ENCODE measurements around the gene LIFR. TPM values are rescaled to one million over a fixed set of nuclear protein-coding genes. Genes with fewer than 3 reads are reported as not detected.

The LIFR gene
- total and polyA plus RNA-seq, 2 donors (not counting 1 experiment from before 2014, with no cell fraction given), result 43.6 to 65.1 TPM

GRCh38 chr5:38494763-38495162 is 61.7 kb downstream of the LIFR start:
- H3K4me1 ChIP-seq (ENCODE audit: control insufficient read depth, extremely low read depth, insufficient read depth, low read length), result no peaks in the 10 kb centered on the region
- no peaks in the 10 kb centered on the region for H3K79me2 ChIP-seq (ENCODE audit: control insufficient read depth, insufficient read depth, low read length)
- no peaks in the 10 kb centered on the region for H3K27me3 ChIP-seq (ENCODE audit: control insufficient read depth, insufficient read depth, low read length)
- DNase-seq (ENCODE audit: low read depth in 2 of 2), result no peak
- H3K4me2 ChIP-seq (ENCODE audit: extremely low read depth, insufficient read depth, low read length), result no peak overlapping the region
- TF ChIP-seq EZH2 (IDR thresholded peaks at IDR 0.05; ENCODE audit: low read length, missing control alignments) (no peak), CTCF (conservative IDR thresholded peaks at IDR 0.05 in 1 of 2, IDR thresholded peaks at IDR 0.05 in 1 of 2; ENCODE audit: low read depth in 1 of 2, low read length in 2 of 2) (no peak)
- H4K20me1 ChIP-seq (ENCODE audit: control insufficient read depth, extremely low read depth, insufficient read depth, low read length), result no peaks in the 10 kb centered on the region
- no peak overlapping the region for H2AFZ ChIP-seq (ENCODE audit: low read length)
- H3K9ac ChIP-seq (ENCODE audit: insufficient read depth, low read length), result no peak overlapping the region
- no peak overlapping the region for H3K4me3 ChIP-seq (replicated peaks in 1 of 4; ENCODE audit: control extremely low read depth in 1 of 4, insufficient read depth in 1 of 4, low read depth in 3 of 4, low read length in 4 of 4)
- peaks cover 5% of the 10 kb centered on the region for H3K36me3 ChIP-seq (ENCODE audit: control insufficient read depth, insufficient read depth, low read length)
- H3K27ac ChIP-seq (ENCODE audit: insufficient read depth, low read length), result no peak overlapping the region
- no peaks in the 10 kb centered on the region for H3K9me3 ChIP-seq (ENCODE audit: control insufficient read depth, insufficient read depth, low read depth, low read length)

- no peak overlapping the region for H3K4me3 ChIP-seq (replicated peaks in 1 of 4; ENCODE audit: control extremely low read depth in 1 of 4, insufficient read depth in 1 of 4, low read depth in 3 of 4, low read length in 4 of 4)
Observed at GRCh38 chr5:38494175-38494574, 62.3 kb downstream of the LIFR start.

GRCh38 chr5:38483805-38484398 is 72.5 kb downstream of the LIFR start:
- Histone ChIP-seq H3K9ac (ENCODE audit: insufficient read depth, low read length) (no peak overlapping the region), H4K20me1 (ENCODE audit: control insufficient read depth, extremely low read depth, insufficient read depth, low read length) (no peaks in the 10 kb centered on the region), H3K4me3 (replicated peaks in 1 of 4; ENCODE audit: control extremely low read depth in 1 of 4, insufficient read depth in 1 of 4, low read depth in 3 of 4, low read length in 4 of 4) (no peak overlapping the region), H3K27ac (ENCODE audit: insufficient read depth, low read length) (no peak overlapping the region), H2AFZ (ENCODE audit: low read length) (no peak overlapping the region), H3K79me2 (ENCODE audit: control insufficient read depth, insufficient read depth, low read length) (no peaks in the 10 kb centered on the region), H3K4me1 (ENCODE audit: control insufficient read depth, extremely low read depth, insufficient read depth, low read length) (no peaks in the 10 kb centered on the region), H3K4me2 (ENCODE audit: extremely low read depth, insufficient read depth, low read length) (no peak overlapping the region), H3K9me3 (ENCODE audit: control insufficient read depth, insufficient read depth, low read depth, low read length) (no peaks in the 10 kb centered on the region), H3K36me3 (ENCODE audit: control insufficient read depth, insufficient read depth, low read length) (peaks cover 8% of the 10 kb centered on the region), H3K27me3 (ENCODE audit: control insufficient read depth, insufficient read depth, low read length) (no peaks in the 10 kb centered on the region)
- no peak for DNase-seq (ENCODE audit: low read depth in 2 of 2)
- TF ChIP-seq CTCF (conservative IDR thresholded peaks at IDR 0.05 in 1 of 2, IDR thresholded peaks at IDR 0.05 in 1 of 2; ENCODE audit: low read depth in 1 of 2, low read length in 2 of 2) (peak in 1 of 2 donors; percentile 3), EZH2 (IDR thresholded peaks at IDR 0.05; ENCODE audit: low read length, missing control alignments) (no peak)

More at GRCh38 chr5:38494175-38494574, 62.3 kb downstream of the LIFR start:
- no peak for TF ChIP-seq CTCF (conservative IDR thresholded peaks at IDR 0.05 in 1 of 2, IDR thresholded peaks at IDR 0.05 in 1 of 2; ENCODE audit: low read depth in 1 of 2, low read length in 2 of 2)
- no peak for TF ChIP-seq EZH2 (IDR thresholded peaks at IDR 0.05; ENCODE audit: low read length, missing control alignments)
- H3K4me1 ChIP-seq (ENCODE audit: control insufficient read depth, extremely low read depth, insufficient read depth, low read length), result no peaks in the 10 kb centered on the region
- H3K27ac ChIP-seq (ENCODE audit: insufficient read depth, low read length), result no peak overlapping the region
- no peaks in the 10 kb centered on the region for H4K20me1 ChIP-seq (ENCODE audit: control insufficient read depth, extremely low read depth, insufficient read depth, low read length)
- no peaks in the 10 kb centered on the region for H3K9me3 ChIP-seq (ENCODE audit: control insufficient read depth, insufficient read depth, low read depth, low read length)
- no peak overlapping the region for H2AFZ ChIP-seq (ENCODE audit: low read length)
- H3K36me3 ChIP-seq (ENCODE audit: control insufficient read depth, insufficient read depth, low read length), result peaks cover 4% of the 10 kb centered on the region
- no peak for DNase-seq (ENCODE audit: low read depth in 2 of 2)
- no peaks in the 10 kb centered on the region for H3K27me3 ChIP-seq (ENCODE audit: control insufficient read depth, insufficient read depth, low read length)
- no peaks in the 10 kb centered on the region for H3K79me2 ChIP-seq (ENCODE audit: control insufficient read depth, insufficient read depth, low read length)
- no peak overlapping the region for H3K9ac ChIP-seq (ENCODE audit: insufficient read depth, low read length)
- H3K4me2 ChIP-seq (ENCODE audit: extremely low read depth, insufficient read depth, low read length), result no peak overlapping the region
